HepG2 (cell line): ENCODE measurements around the gene SCGB2A2. TPM values are rescaled to one million over a fixed set of nuclear protein-coding genes. Genes with fewer than 3 reads are reported as not detected.

Experiments
- CTCF ChIP-seq: sonication (generic); formaldehyde crosslinking; IDR thresholded peaks from 2 replicates; pipeline ENCODE4 v1.5.0; 2020; ENCODE audit warnings: mild to moderate bottlenecking, missing genetic modification reagents, moderate library complexity
- NFKB2 ChIP-seq: sonication (generic); formaldehyde crosslinking; IDR thresholded peaks from 2 replicates; pipeline ENCODE4 v1.4.0; 2020; ENCODE audit warnings: missing genetic modification reagents, borderline replicate concordance
- RARA ChIP-seq: IDR thresholded peaks from 2 replicates; pipeline ENCODE4 v1.6.1; 2016; ENCODE audit warnings: missing genetic modification reagents, missing compliant biosample characterization
- STAG1 ChIP-seq: sonication (generic); formaldehyde crosslinking; IDR thresholded peaks from 2 replicates; pipeline ENCODE4 v1.4.0; 2020; ENCODE audit warnings: missing genetic modification reagents
- ZBTB43 ChIP-seq: sonication (generic); formaldehyde crosslinking; conservative IDR thresholded peaks from 2 replicates; pipeline ENCODE4 v1.4.0; 2020; ENCODE audit warnings: missing genetic modification reagents
- ZGPAT ChIP-seq: IDR thresholded peaks from 2 replicates; pipeline ENCODE4 v1.6.1; 2016; ENCODE audit warnings: mild to moderate bottlenecking
- ZNF670 ChIP-seq: sonication (generic); formaldehyde crosslinking; IDR thresholded peaks from 2 replicates; pipeline ENCODE4 v1.8.0; 2022; ENCODE audit warnings: mild to moderate bottlenecking, missing genetic modification reagents, borderline replicate concordance
- ZNF713 ChIP-seq: sonication (generic); formaldehyde crosslinking; IDR thresholded peaks from 2 replicates; pipeline ENCODE4 v1.4.0; 2020; ENCODE audit warnings: mild to moderate bottlenecking, missing genetic modification reagents
- ZSCAN9 ChIP-seq: IDR thresholded peaks from 2 replicates; pipeline ENCODE4 v1.6.1; 2016; ENCODE audit warnings: borderline replicate concordance
- polyA plus RNA-seq, 8 experiments: library from polyadenylated mRNA; depleted of rRNA in 3 of 8; stranded (reverse) in 7 of 8; unstranded in 1 of 8; fragments of >200 nt; fragmentation: Illumina TruSeq in 4 of 8; extraction: Trizol in 4 of 8; gene quantifications; 2 replicates each; pipeline versions ENCODE4 v1.2.1 to v1.2.3, GENCODE V29; 2011 to 2016; ENCODE audit warnings: low read depth in 4 of 8, missing spikeins in 1 of 8, mixed read lengths in 1 of 8; ENCODE audit not compliant: insufficient read depth in 1 of 8
- total RNA-seq, 5 experiments: library from RNA; depleted of rRNA; stranded (reverse); fragments of >200 nt; fragmentation: Illumina TruSeq; extraction: Trizol; gene quantifications; 2 replicates each; pipeline ENCODE4 v1.2.3, GENCODE V29; 2016; ENCODE audit warnings: low read depth in 1 of 5

SCGB2A2 gene
- total and polyA plus RNA-seq, 2 of the 13 experiments (the other 11 are each of a cell fraction or from before 2014, with no cell fraction given), result 0.12 TPM; not detected in 1

- TF ChIP-seq NFKB2 (CRISPR knock-in tag), result peak; percentile 68; the same call in 1 of the 2 replicates
- TF ChIP-seq ZNF670 (CRISPR knock-in tag), result no peak
- no peak for TF ChIP-seq ZNF713
- TF ChIP-seq ZBTB43, result 0 out of 2 replicates have a peak, but pooled peaks have one; percentile 25
- TF ChIP-seq CTCF (CRISPR knock-in tag), result peak; percentile 86
- TF ChIP-seq RARA (CRISPR knock-in tag), result peak; percentile 50; the same call in 1 of the 2 replicates
- TF ChIP-seq ZSCAN9 (CRISPR knock-in tag), result peak; percentile 94; the same call in 1 of the 2 replicates
- TF ChIP-seq ZGPAT (CRISPR knock-in tag), result peak; percentile 56; the same call in 1 of the 2 replicates
- peak; percentile 77 for TF ChIP-seq STAG1 (CRISPR knock-in tag)
- TF ChIP-seq, all 625 proteins: peak for 119
Observed at GRCh38 chr11:62245271-62245753, 24.6 kb upstream of the SCGB2A2 start (continued).
